NCI-H2171 treated with DMSO at 0.1 percent for 48 hours (cell line): ENCODE measurements around the gene TENT4A.
A peak's percentile ranks its signal among the peaks of the same experiment; 100 is the strongest.

Experiments used
- DNase-seq: peaks from one replicate; lab custom pipeline; 2025; lab: John Stamatoyannopoulos, UW

TENT4A gene

GRCh38 chr5:6752782-6753181 is 39.5 kb downstream of the TENT4A start:
- no peak for DNase-seq

GRCh38 chr5:6753851-6754250 is 40.6 kb downstream of the TENT4A start:
- no peak for DNase-seq

- DNase-seq = no peak
Measured at GRCh38 chr5:6754766-6755165, 41.5 kb downstream of the TENT4A start.

- DNase-seq = no peak
Measured at GRCh38 chr5:6755519-6755918, 42.3 kb downstream of the TENT4A start.

GRCh38 chr5:6755941-6756340 is 42.7 kb downstream of the TENT4A start:
- DNase-seq = no peak

- no peak for DNase-seq
Measured at GRCh38 chr5:6757414-6757969, 44.3 kb downstream of the TENT4A start.

- no peak for DNase-seq
Measured at GRCh38 chr5:6758236-6758635, 45.0 kb downstream of the TENT4A start.

- no peak for DNase-seq
Measured at GRCh38 chr5:6758706-6759105, 45.5 kb downstream of the TENT4A start.

GRCh38 chr5:6759401-6759800 is 46.2 kb downstream of the TENT4A start:
- DNase-seq = no peak

GRCh38 chr5:6759983-6760382 is 46.8 kb downstream of the TENT4A start:
- no peak for DNase-seq

GRCh38 chr5:6760686-6761085 is 47.5 kb downstream of the TENT4A start:
- DNase-seq = no peak

GRCh38 chr5:6761333-6761732 is 48.1 kb downstream of the TENT4A start:
- DNase-seq = no peak

GRCh38 chr5:6762116-6762515 is 48.9 kb downstream of the TENT4A start:
- no peak for DNase-seq

GRCh38 chr5:6762697-6763096 is 49.5 kb downstream of the TENT4A start:
- no peak for DNase-seq

GRCh38 chr5:6763191-6763590 is 50.0 kb downstream of the TENT4A start:
- DNase-seq = no peak

GRCh38 chr5:6765612-6766525 is 52.6 kb downstream of the TENT4A start:
- DNase-seq = peak; percentile 63

GRCh38 chr5:6766604-6767093 is 53.4 kb downstream of the TENT4A start:
- DNase-seq = peak; percentile 74

GRCh38 chr5:6767481-6768063 is 54.3 kb downstream of the TENT4A start:
- DNase-seq = no peak

- DNase-seq = no peak
Measured at GRCh38 chr5:6768590-6769230, 55.5 kb downstream of the TENT4A start.

- no peak for DNase-seq
Measured at GRCh38 chr5:6770826-6771607, 57.8 kb downstream of the TENT4A start.

GRCh38 chr5:6772886-6773285 is 59.7 kb downstream of the TENT4A start:
- peak; percentile 63 for DNase-seq
